B cell (primary cell): ENCODE measurements around the gene KCNK7. TPM values are rescaled to one million over a fixed set of nuclear protein-coding genes. Genes with fewer than 3 reads are reported as not detected.
A peak's percentile ranks its signal among the peaks of the same experiment; 100 is the strongest.

Experiments used
- ATAC-seq: fragments of 200-7000 bp; cut with Tn5 transposase; one replicate; pipeline ENCODE4 v1.10.0; 2021; ENCODE audit warnings: low read depth, mild to moderate bottlenecking, moderate number of reproducible peaks, moderate library complexity
- CTCF ChIA-PET: fragments of 350-600 bp; sonication (Branson Sonifier 250); formaldehyde crosslinking; loops from one replicate; lab custom pipeline; 2021; ENCODE audit warnings: antibody characterized with exemption, inconsistent platforms; lab: Charles Lee
- POLR2A ChIA-PET: fragments of 350-600 bp; sonication (Branson Sonifier 250); formaldehyde crosslinking; loops from one replicate; lab custom pipeline; 2021; ENCODE audit warnings: antibody characterized with exemption; lab: Charles Lee
- DNase-seq: peaks from one replicate; pipeline ENCODE4 v3.0.0; 2013
- H2AFZ ChIP-seq: 2 replicates; pipeline ENCODE4 v1.6.1; 2012; ENCODE audit warnings: mild to moderate bottlenecking, low read depth, low read length; ENCODE audit not compliant: insufficient read depth, poor library complexity, severe bottlenecking
- H3K27ac ChIP-seq, 2 donors: 1 replicate in 1 of 2; 2 replicates in 1 of 2; pipeline ENCODE4 v1.5.1; 2012 to 2013; ENCODE audit warnings: low read length in 2 of 2, mild to moderate bottlenecking in 2 of 2, moderate library complexity in 1 of 2
- H3K27me3 ChIP-seq, 4 experiments: fragments of 200-600 bp in 1 of 4; sonication (generic) in 1 of 4; replicated peaks in 1 of 4; 1 replicate in 2 of 4; 2 replicates in 2 of 4; pipeline versions ENCODE4 v1.6.1 to v1.7.0; 2013 to 2016; ENCODE audit warnings: low read length in 3 of 4, mild to moderate bottlenecking in 2 of 4, mixed read lengths in 1 of 4, moderate library complexity in 1 of 4; ENCODE audit not compliant: insufficient read depth in 4 of 4, control insufficient read depth in 3 of 4; ENCODE audit errors: control extremely low read depth in 1 of 4
- H3K36me3 ChIP-seq, 2 experiments: replicated peaks in 1 of 2; 1 replicate in 1 of 2; 2 replicates in 1 of 2; pipeline versions ENCODE4 v1.6.1 to v1.7.1; 2013; ENCODE audit warnings: low read length in 1 of 2; ENCODE audit not compliant: insufficient read depth in 2 of 2, control insufficient read depth in 1 of 2; ENCODE audit errors: control extremely low read depth in 1 of 2, extremely low read depth in 1 of 2
- H3K4me1 ChIP-seq, 2 donors: fragments of 200-600 bp in 1 of 2; sonication (generic) in 1 of 2; 1 replicate in 1 of 2; 2 replicates in 1 of 2; pipeline versions ENCODE4 v1.5.1 to v1.6.1; 2013 to 2017; ENCODE audit warnings: low read length in 2 of 2; ENCODE audit not compliant: control insufficient read depth in 2 of 2, insufficient read depth in 2 of 2
- H3K4me2 ChIP-seq: replicated peaks from 2 replicates; pipeline ENCODE3; 2012; ENCODE audit warnings: mild to moderate bottlenecking, low read depth, low read length; ENCODE audit not compliant: poor library complexity, severe bottlenecking
- H3K4me3 ChIP-seq, 5 experiments: fragments of 200-600 bp in 1 of 5; sonication (generic) in 1 of 5; 1 replicate in 3 of 5; 2 replicates in 2 of 5; pipeline versions ENCODE4 v1.5.1 to v1.7.0; 2011 to 2016; ENCODE audit warnings: low read length in 4 of 5, mild to moderate bottlenecking in 4 of 5, low read depth in 2 of 5, control low read depth in 1 of 5, moderate library complexity in 1 of 5; ENCODE audit not compliant: insufficient read depth in 1 of 5; ENCODE audit errors: control extremely low read depth in 1 of 5, extremely low read depth in 1 of 5
- H3K79me2 ChIP-seq: fragments of 200-600 bp; sonication (generic); one replicate; pipeline ENCODE4 v1.6.0; 2016; ENCODE audit warnings: low read length; ENCODE audit not compliant: control insufficient read depth, insufficient read depth
- H3K9ac ChIP-seq: fragments of 200-600 bp; sonication (generic); 2 replicates; pipeline ENCODE4 v1.6.1; 2017; ENCODE audit warnings: mild to moderate bottlenecking, low read length, moderate library complexity
- H3K9me3 ChIP-seq, 3 donors: one replicate each; pipeline versions ENCODE4 v1.6.1 to v1.7.1; 2013; ENCODE audit warnings: low read length in 2 of 3; ENCODE audit not compliant: control insufficient read depth in 2 of 3, insufficient read depth in 1 of 3; ENCODE audit errors: control extremely low read depth in 1 of 3
- H4K20me1 ChIP-seq: 2 replicates; pipeline ENCODE4 v1.6.0; 2012; ENCODE audit warnings: mild to moderate bottlenecking, low read length; ENCODE audit not compliant: insufficient read depth, control insufficient read depth, poor library complexity, severe bottlenecking
- H3K27ac Mint-ChIP-seq: one replicate; pipeline ENCODE4 v1.8.0; 2021; ENCODE audit warnings: mixed read lengths
- H3K27me3 Mint-ChIP-seq: one replicate; pipeline ENCODE4 v1.8.0; 2021; ENCODE audit warnings: mixed read lengths
- H3K4me1 Mint-ChIP-seq: one replicate; pipeline ENCODE4 v1.8.0; 2021; ENCODE audit warnings: mixed read lengths
- H3K4me3 Mint-ChIP-seq: one replicate; pipeline ENCODE4 v1.8.0; 2021; ENCODE audit warnings: mixed read lengths
- H3K9me3 Mint-ChIP-seq: one replicate; pipeline ENCODE4 v1.8.0; 2022; ENCODE audit warnings: mixed read lengths; ENCODE audit not compliant: insufficient read depth
- EZH2 ChIP-seq: IDR thresholded peaks from 2 replicates; pipeline ENCODE4 v1.6.1; 2012; ENCODE audit warnings: borderline replicate concordance, low read depth, mild to moderate bottlenecking, moderate library complexity, low read length; ENCODE audit not compliant: insufficient read depth, poor library complexity, severe bottlenecking
- WGBS: methylation state at CpG from one replicate; pipeline ENCODE4 v1.1.5; 2013; ENCODE audit warnings: missing lambda C conversion rate; ENCODE audit not compliant: insufficient coverage; 5-methylcytosine and 5-hydroxymethylcytosine counted together
- intact Hi-C: fragments of 100-400 bp; cut with micrococcal nuclease; formaldehyde crosslinking; loops from one replicate; pipeline ENCODE4 v1.10.0; 2022
- polyA plus RNA-seq: library from polyadenylated mRNA; depleted of rRNA; stranded (reverse); fragments of >200 nt; gene quantifications from 2 replicates; pipeline ENCODE4 v1.2.3, GENCODE V29; 2012
- total RNA-seq, 2 donors: library from RNA; stranded (reverse); fragments of 120-200 nt in 1 of 2; gene quantifications; 1 replicate in 1 of 2; 2 replicates in 1 of 2; pipeline versions ENCODE4 v1.2.3 to v1.2.4, GENCODE V29; 2013 to 2022
- TF ChIP-seq, protein P1 (sequence below): fragments of 200-600 bp; IDR thresholded peaks from one replicate; pipeline ENCODE4 v1.8.0; 2022; ENCODE audit warnings: antibody characterized with exemption, mild to moderate bottlenecking

KCNK7 gene
- total and polyA plus RNA-seq, 2 donors (not counting 1 experiment from before 2014, with no cell fraction given), result 2.2 to 3.5 TPM

DNA sequence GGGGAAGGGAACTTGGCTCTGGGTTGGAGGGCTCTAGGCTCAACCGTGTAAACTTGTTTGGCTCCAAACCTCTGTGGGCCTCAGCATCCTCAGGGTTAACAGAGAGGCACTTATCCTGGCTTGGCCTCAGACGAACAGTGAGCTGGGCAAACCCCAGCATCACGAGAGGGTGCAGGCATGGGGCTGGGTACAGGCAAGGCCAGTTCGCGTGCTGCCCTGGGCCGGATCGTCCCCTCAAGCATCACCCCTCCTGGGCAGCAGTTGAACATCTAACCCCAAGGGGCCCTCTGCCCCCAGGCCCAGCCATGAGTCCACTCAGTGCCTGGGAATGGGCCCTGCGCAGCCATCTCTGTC is 17.9 kb downstream of the KCNK7 start:
- WGBS, result 54% methylated on average over 8 of the region's 8 CpGs
- Mint-ChIP-seq H3K27ac (peak overlapping the region; percentile 96), H3K4me1 (peaks cover 47% of the 10 kb centered on the region), H3K27me3 (no peaks in the 10 kb centered on the region), H3K4me3 (peak overlapping the region; percentile 71), H3K9me3 (no peaks in the 10 kb centered on the region)
- no peak for DNase-seq
- Histone ChIP-seq H3K9me3 (no peaks in the 10 kb centered on the region), H3K9ac (peak overlapping the region; percentile 83), H3K27ac (peak overlapping the region; percentile 92 to 94), H3K4me2 (peak overlapping the region; percentile 100), H3K79me2 (peaks cover 16% of the 10 kb centered on the region), H2AFZ (no peak overlapping the region), H3K4me1 (peaks cover 26 to 46% of the 10 kb centered on the region in 2 donors), H4K20me1 (peaks cover 26% of the 10 kb centered on the region), H3K4me3 (peak overlapping the region in 3 of 5 experiments; percentile 55 to 90 (median 70)), H3K27me3 (no peaks in the 10 kb centered on the region), H3K36me3 (peaks cover 5 to 41% of the 10 kb centered on the region in 2 experiments)
- ATAC-seq, result no peak
- TF ChIP-seq EZH2, result no peak
- TF ChIP-seq, protein P1, sequence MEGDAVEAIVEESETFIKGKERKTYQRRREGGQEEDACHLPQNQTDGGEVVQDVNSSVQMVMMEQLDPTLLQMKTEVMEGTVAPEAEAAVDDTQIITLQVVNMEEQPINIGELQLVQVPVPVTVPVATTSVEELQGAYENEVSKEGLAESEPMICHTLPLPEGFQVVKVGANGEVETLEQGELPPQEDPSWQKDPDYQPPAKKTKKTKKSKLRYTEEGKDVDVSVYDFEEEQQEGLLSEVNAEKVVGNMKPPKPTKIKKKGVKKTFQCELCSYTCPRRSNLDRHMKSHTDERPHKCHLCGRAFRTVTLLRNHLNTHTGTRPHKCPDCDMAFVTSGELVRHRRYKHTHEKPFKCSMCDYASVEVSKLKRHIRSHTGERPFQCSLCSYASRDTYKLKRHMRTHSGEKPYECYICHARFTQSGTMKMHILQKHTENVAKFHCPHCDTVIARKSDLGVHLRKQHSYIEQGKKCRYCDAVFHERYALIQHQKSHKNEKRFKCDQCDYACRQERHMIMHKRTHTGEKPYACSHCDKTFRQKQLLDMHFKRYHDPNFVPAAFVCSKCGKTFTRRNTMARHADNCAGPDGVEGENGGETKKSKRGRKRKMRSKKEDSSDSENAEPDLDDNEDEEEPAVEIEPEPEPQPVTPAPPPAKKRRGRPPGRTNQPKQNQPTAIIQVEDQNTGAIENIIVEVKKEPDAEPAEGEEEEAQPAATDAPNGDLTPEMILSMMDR, result no peak
- ChIA-PET POLR2A (interaction anchor here (2.2 to 7.5 kb wide), 4 partner anchors 10 to 75 kb away, joined by 7 to 53 read pairs (median 27); no protein-coding TSS in a partner anchor), CTCF (interaction anchor here (1.0 to 5.5 kb wide), 6 partner anchors 10 to 69 kb away, joined by 3 to 97 read pairs (median 6); no protein-coding TSS in a partner anchor)
- intact Hi-C loops, result loop anchor here (10.0 kb wide), 1 partner anchor 833 kb away; the partner anchor contains the start of gene RASGRP2
